OCI-M2 (cell line): Measurements from ENCODE around the gene COPS9.
A peak's percentile ranks its signal among the peaks of the same experiment; 100 is the strongest.

Source experiments
- DNase-seq: peaks from one replicate; lab custom pipeline; 2025; ENCODE audit not compliant: unreplicated experiment; lab: John Stamatoyannopoulos, UW

COPS9 gene

DNA sequence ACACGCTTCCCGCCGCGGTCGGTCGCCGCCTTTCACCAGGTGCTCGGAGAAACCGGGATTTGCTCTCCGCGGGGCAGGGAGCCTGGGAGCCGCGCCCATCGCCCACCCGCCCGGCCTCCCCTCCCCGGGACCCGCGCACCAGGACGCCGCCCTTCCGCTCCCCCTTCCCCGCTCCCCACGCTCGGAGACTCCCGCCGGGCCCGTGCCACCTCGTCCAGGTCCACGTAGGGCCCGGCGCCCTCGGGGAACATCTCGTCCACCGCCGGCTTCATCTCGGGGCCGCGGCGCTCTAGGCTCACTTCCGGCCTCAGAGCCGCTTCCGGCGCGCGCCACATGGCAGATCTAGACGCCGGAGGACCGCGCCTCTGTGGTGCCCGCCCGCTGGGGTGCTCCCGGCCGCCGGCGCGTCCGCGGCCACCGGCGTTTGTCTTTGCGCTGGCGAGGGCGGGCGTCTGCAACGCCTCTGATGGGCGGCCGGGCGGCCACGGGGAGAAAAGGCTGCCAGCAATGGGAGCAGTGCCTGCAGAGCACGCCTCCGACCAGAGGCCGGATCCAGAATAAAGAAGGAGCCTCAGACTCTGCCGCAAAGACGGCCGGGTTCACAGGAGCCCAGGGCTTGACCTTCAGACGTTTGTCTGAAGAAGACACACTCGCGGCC is at the start of gene COPS9:
COPS9 (minus strand) TSS at position 293 of the 658 bp plus-strand sequence; CDS start at position 272, 21 bp downstream.
- DNase-seq: peak; percentile 1

- no peak for DNase-seq
Measured at GRCh38 chr2:240184656-240185055, 48.6 kb upstream of the COPS9 start.

DNA sequence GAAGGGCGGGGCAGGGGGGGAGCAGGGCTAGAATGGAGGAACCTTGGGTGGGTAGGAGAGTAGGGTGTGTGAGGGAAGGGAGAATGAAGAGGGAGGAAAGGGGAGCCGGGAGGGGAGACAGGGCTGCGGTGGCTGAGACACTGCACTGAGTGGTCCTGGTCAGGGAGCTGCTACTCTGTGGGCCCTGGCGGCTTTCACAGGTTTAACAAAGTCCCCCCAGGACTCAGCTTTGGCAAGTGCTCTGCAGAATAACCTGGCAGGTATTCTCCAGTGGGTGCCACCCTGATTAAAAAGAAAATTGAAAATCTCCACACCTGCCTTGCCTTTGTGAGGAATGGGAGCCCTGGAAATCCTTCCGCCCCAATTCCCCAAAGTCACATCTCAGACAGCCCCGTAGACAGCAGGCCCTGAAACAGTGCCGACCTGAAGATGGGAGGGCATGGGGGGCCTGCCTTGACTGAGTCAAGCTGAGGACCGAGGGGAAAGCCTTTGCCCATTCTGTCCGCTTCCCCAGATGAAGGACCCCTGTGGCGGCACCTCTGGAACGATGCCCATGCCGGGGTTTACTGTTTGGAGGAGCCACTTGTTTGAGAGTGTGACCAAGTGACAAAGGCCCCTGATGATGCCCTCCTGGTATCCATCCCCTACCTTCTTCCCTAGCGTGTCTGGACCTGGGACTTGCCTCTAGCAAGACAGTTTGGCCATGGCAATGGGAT is 47.9 kb upstream of the COPS9 start:
- no peak for DNase-seq

DNA sequence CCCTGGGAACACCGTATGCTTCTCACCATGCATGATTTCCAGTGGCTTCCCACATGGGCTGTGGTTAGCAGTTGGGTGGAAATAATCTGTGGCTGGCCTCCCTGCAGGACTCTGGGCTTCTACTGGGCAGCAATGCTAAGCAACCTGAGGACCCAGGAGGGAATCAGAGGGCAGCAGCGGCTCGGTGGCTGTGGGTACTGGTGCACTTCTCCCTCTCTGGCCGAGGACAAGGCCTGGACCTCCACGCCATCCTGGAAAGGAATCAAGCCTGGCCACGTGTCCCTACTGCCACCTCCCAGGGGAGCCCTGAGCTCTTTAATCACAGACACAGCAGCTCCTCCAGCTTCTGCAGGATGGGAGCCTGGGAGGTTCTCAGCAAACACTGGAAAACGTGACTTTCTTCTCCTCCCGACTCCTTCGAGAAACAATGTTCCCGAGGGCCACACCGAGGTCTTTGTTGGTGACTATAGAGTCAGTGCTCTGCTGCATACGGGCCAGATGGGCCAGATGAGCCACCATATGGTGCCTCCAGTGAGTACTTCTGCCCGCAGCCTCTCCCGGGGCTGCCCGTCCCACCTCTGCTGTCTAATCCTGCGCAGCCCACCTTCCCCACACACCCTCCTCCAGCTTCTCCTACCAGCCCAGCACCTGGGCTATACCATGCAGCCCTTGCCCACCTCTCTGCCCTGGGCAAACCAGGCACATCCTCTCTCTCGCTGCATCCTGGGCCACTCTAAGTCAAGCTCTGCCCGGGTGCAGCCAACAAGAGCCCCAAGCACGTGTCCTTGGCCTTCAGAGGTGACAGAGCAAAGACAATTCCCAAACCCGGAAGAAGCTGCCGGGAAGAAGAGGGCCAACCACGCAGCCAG is 47.1 kb upstream of the COPS9 start:
- DNase-seq: no peak

DNA sequence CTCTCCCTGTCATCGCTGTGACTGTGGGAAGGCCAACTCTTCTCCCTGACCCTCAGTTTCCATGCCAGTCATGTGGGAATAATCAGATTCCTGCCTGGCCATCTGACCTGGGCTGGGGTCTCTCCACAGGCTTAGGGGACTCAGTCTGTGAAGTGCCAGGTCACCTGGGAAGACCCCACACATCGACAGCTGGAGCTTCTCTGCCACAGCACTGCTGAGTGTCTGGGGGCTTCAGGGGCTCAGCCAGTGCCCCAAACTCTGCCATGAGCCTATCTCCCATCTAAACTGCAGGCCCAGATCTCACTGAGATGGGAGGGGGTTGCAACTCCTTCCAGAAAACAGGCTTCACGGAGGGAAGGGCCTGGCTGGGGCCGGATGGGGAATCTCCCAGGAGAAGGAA is 46.4 kb upstream of the COPS9 start:
- no peak for DNase-seq

- DNase-seq: no peak
Measured at GRCh38 chr2:240182001-240182400, 45.9 kb upstream of the COPS9 start.

DNA sequence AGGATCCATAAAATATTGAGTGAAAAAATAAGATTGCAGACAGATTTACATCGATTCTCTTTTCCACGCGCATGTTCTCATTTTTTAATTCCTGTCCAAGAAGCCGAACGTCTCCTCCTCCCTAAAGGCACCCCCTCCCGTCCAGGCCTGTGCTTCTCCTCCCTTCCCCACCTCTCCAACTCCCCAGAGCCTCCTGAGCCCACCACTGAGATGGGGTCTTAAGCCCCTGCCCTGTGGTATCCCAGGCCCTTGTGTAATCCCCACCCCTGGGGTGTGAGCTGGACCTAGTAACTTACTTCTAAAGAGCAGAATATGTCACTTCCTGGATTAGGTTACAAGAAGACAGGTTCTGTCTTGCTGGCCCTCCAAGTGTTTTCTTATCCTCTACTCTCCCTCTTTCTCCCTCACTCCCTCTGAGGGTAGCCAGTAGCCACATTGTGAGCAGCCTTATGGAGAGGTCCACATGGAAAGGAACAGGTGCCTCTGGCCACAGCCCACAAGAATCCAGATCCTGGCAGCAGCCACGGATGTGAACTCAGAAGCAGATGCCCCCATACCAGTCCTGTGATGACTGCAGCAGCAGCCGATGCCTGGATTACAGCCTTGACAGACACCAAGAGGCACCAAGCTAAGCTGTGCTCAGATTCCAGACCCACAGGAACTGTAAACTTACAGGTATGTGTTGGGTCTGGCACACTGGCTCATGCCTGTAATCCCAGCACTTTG is 44.0 kb upstream of the COPS9 start:
- no peak for DNase-seq

DNA sequence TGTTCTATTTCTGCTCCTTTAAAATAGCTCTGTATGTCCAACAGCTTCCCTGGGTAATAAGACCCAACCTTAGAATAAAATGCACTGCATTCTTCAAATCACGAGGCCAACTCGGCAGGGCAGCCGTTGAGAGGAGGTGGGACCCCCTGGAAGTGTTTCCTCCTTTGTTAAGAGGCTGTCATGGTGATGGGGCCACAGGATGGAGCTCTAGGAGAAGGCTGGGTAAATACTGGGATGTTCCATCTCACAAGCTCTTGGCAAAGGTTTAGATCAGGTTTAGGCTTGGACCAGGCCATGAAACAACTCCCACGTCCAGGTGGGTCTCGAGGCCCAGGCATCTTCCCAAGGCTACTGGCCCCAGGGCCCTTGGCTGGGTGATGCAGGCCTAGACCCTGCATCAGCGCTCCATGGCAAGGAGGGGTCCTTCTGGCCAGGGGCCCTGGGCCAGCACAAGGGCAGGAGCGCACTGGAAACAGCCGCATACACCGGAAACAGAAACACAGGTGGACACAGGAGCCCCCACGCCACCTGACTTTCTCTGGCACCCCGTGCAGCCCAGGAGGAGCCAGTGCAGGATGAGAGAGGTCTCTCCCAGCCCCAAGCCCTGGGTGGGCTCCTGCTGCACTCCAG is 43.2 kb upstream of the COPS9 start:
- no peak for DNase-seq

DNA sequence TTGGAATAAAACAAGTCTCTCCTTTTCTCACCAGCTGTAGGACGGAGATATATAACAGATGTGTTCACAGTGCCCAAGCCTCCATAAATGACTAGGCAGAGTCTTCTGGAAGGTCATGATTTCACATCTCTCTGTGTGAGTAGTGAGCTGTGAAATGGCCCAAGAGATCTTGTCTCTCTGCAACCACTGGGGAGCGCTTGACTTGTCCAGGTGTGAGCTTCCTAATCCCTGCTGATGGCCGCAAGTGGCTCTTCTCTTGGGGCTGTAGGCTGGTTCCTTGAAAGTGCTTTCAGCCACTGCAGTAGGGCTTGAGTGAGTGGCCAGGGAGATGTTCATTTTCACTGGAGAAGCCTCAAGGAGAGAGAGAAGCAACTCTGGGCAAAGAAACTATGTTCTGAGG is 42.5 kb upstream of the COPS9 start:
- DNase-seq: no peak

DNA sequence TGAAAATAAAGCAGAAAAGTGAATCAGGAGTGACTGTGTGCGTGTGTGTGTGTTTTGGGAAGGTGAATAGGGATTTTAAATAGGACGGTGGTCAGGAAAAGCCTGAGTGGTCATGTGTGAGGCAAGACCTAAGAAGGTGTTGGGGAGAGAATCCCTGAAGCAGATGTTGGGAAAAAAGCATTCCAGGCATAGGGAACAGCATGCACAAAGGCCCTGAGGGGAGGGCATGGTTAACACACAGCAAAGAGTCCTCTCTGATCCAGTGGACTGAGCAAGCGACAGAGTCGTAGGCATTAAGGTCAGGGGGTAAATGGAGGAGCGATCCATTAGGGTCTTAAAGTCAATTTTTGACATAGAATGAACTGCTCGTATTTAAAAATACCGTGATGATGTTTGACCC is 38.4 kb upstream of the COPS9 start:
- no peak for DNase-seq

DNA sequence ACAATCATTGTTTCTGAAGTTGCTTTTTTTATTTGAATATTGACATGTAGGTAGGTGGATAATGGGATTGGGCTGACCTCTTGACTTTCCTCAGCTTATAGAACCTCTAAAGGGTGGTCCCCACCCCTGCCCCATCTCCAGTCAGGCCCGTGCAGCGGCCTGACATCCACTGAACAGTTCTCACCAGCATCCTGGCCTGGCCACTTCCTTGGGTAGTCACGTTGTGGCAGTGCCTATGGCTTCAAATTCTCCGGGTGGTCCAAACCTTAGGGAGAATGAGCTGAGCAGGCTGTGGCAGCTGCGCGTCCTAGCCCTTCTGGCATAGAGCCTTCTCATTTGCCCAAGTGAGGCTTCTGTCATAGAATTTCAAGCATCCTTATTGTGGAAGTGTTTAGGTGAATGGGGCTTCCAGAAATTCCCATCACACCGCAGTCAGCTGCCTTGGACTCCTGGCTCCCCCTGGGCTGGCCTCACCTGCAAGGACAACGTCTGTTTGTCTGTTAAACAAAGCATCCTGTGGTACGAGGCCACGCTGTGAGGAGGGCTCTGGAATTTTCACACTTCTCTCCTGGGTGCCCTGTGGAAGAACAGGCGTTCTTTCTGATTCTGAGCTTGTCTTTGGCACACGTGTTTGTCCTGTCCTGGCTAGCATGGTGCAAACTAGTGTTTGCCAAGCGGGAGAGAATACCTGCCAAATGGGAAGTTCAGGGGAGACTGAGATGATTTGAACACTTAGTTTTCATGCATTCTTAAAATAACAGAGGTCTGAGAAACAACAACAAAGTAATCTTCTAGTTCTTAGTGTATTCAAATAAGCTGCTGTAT is 36.2 kb upstream of the COPS9 start:
- DNase-seq: no peak

DNA sequence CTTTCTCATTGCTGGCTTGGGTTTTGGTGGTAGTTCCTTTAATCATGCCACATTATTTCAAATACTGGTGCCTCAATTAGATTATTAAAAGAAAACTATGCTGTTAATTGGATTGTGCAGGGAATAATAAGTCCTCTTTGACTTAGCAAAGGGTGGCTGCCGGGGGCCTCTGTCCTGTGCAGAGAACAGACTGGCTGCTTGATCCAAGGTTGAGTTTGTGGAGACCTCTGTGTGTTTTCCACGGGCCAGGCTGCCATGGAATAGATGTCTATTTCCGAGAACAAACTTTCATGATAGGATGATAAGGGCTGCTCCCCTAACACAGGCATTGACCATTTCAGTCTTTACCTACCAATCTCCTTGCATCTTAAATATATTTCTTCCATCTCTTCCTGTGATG is 34.8 kb upstream of the COPS9 start:
- DNase-seq: no peak

DNA sequence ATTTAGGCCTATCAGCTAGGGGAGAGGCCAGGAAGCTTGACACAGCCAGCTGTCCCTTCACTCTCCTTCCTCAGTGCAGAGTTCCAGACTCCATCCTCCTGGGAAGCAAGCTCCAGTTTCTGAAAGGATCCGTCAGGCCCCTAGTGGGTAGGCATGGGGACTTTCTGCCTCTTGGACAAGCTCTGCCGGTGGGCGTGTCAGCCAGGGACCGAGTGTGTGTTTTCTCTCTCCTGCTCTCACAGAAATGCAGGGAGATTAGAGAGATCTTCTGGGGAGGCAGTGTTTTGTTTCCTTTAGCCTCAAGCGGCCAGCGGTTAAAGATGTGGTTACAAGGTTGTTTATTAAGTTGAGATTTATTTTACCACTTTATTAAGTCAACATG is 34.2 kb upstream of the COPS9 start:
- DNase-seq: no peak

DNA sequence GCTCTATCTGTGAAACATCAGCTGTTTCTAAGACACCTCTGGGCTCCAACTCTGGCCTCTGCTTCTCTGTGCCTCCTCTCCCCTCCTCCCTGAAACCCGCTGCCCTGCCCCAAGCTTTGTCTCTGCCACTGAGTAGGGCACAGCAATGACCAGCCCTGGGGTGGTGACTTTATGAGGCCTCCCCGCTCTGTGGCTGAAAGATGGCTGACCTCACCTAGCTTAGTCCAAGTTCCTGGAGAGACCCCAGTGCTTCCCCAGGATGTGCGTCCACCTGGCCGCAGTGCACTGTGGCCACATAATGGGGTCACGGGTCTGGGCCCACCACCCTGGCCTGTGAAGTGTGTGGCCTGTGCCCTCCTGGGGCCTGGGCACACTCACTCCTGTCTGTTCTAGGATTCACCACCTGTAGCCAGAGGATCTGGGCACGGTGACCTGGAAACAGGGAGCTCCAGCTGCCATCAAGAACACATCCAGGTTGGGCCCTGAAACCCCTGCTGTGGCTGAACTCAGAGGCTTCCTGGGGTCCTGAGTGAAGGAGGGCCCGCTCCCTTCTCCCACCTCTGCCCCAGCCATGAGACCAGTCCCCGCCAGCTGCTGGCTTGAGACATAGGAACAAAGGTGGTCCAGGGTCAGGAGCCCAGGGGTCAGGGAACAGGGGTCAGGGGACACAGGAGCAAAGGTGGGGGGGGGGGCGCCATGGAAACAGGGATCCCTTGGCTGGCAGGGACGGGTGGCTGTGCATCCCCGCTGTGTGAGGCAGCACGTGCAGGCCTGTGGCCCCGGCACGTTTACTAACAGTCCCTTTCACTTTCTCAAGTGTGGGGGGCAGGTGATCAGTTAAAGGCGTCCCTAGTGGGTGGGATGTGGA is 33.6 kb upstream of the COPS9 start:
- DNase-seq: no peak

DNA sequence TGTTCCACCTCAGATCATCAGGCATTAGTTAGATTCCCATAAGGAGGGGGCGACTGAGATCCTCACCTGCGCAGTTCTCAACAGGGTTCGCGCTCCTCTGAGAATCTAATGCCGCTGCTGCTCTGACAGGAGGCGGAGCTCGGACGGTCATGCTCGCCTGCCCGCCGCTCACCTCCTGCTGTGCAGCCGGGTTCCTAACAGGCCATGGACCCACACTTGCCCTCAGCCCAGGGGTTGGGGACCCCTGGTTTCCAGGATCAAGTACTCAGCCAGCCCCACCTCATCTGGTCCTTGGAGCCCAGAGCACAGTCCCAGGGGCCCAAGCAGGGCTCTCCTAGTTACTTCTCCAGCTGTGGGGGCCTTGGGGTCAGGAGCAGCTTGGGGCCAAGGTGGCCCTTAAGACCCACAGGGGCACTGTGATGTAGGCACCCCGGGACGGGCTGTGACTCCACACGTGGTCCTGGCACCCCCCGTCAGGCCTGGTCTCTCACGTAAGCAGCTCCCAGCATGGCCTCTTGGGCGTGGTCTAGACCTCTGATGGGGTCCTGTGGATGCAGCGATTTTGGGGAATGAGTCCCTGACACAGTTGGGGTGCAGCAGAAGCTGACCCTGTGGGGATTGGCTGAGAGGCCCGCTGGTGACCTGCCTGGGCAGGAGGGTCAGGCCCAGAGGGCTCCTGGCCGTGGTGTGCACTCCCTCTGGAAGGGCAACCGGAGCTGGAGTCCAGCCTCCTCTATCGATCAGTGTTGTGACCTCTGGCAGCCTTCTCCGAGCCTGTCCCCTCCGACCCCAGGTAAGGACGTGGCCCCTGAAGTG is 32.6 kb upstream of the COPS9 start:
- no peak for DNase-seq

DNA sequence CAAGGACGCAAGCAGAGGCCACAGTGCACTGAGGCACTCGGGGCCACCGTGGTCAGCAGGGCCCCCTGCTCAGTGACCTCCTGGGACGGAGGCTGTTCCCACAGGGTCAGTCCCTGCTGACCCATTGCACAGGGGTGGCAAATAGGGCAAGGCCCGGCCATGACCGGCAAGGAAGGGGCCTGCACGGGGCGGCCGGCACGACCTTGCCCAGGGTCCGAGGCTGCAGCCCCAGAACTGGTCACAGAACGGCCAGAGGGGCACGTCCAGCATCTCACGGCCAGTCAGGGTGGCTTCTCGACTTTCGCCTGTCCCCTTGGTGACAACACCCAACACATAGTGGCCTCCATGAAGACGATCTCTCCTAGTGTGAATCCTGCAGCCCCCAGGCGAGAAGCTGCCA is 31.9 kb upstream of the COPS9 start:
- DNase-seq: no peak

DNA sequence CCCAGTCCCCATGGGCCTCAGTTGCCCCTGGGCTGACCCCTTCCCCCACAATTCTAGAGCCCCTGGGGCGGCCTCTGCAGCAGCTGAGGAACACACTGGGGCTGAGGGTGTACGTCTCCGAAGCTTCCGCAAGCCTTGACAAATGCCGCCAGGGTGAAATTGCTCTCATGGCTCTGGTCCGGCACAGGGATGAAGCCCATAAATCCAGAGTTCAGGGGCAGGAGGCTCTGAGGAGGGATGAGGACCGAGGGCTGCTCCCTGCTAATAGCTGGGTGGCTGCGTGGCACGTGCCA is 31.4 kb upstream of the COPS9 start:
- no peak for DNase-seq
